Measurements from ENCODE around the gene TMEM151A.

GRCh38 chr11:66277471-66278362 lies 14.0 kb upstream of the TMEM151A start, which contains the start of gene CNIH2:
- no peak for TF ChIP-seq EZH2phosphoT487 (IDR thresholded peaks at IDR 0.05)
- TF ChIP-seq CTCF (IDR thresholded peaks at IDR 0.05) = no peak

Measured in neural progenitor cell (in vitro differentiated cells).